Measurements from ENCODE around the gene TJP1.
A peak's percentile ranks its signal among the peaks of the same experiment; 100 is the strongest.

TJP1 gene

DNA sequence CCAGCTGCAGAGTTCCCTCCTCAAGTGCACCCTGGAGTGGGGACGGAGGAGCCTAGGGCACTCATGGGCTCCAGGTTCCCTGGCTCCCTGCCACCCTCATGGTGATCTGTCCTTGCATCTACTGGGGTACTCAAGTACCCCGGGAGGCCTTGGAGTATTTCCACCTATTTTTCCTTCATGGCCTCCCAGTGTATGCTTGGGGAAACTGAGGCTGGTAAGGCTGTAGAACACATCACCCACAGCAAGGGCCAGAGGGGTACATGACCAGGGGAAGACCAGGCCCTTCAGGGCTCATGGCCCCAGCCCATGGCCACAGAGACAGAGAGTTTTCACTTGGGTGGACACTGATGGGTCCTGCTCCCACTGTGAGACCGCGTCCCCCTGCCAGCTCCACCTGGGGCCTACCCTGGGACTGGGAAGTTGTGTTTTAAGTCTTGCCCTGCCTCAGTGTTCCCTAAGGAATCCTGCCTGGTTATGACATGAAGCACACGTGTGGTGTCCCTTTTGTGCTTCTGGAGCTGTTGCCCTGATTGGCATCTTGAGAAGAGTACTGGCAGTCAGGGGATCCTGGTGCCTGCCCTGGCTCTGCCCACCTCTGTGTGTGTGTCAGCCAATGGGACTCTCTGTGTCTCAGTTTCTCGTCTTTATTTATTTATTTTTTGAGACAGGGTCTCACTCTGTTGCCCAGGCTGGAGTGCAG, 132.8 kb downstream of the TJP1 start:
- DNase-seq, result no peak
- no peaks in the 10 kb centered on the region for H3K36me3 ChIP-seq (ENCODE audit: control insufficient read depth in 1 of 2, insufficient read depth in 2 of 2, low read length in 2 of 2)
- H2BK120ac ChIP-seq (ENCODE audit: insufficient read depth, low read length, poor library complexity), result no peak overlapping the region

DNA sequence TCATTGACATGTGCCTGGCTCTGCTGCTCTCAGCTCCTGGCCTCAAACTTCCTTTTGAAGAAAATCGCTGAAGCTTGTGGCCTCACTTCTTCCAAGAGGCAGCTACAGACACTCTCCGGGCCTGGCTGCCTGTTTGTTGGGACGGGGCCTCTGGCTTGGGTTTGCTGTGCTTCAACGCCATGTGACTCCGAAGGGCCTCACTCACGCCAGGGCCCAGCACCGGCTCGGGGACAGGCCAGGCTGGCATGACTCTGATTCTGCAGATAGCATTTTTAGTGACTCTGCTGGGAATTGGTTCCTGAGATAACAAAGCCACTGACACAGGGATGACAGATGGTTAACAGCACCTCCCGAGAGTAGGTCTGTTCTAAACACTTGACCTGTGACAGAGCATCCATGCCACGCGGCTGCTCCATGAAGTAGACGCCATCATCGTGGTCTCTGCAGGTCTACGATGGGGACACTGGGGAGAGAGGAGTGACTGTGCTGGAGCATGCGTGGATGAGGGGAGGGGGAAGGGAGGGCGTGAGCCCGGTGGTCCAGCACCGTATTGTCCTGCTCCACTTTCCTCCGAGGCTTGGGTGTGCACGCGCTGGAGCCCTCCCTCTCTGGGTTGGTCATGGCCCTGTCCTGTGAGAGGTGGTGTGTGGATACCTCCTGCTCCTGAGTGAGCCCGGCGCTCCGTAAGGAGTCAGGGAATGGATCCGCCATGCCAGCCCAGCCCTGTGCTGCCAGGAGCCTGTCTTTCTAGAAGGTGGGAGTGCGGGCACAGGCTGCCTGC, 133.6 kb downstream of the TJP1 start:
- H3K27me3 ChIP-seq (ENCODE audit: insufficient read depth, low read length), result no peaks in the 10 kb centered on the region
- no peak overlapping the region for H2BK12ac ChIP-seq (ENCODE audit: low read length)
- H3K79me1 ChIP-seq (ENCODE audit: low read length), result no peaks in the 10 kb centered on the region
- H2BK120ac ChIP-seq (ENCODE audit: insufficient read depth, low read length, poor library complexity), result no peak overlapping the region
- no peaks in the 10 kb centered on the region for H3K4me1 ChIP-seq (ENCODE audit: control insufficient read depth in 1 of 2, insufficient read depth in 2 of 2, low read length in 2 of 2)
- no peak overlapping the region for H3K18ac ChIP-seq (ENCODE audit: low read length)
- H2BK5ac ChIP-seq (ENCODE audit: low read depth, low read length, poor library complexity), result no peak overlapping the region
- H2AFZ ChIP-seq (ENCODE audit: insufficient read depth, low read length, poor library complexity), result no peak overlapping the region
- H3K14ac ChIP-seq (ENCODE audit: low read length), result no peak overlapping the region
- H4K8ac ChIP-seq (ENCODE audit: low read depth, low read length), result no peak overlapping the region
- no peak overlapping the region for H4K12ac ChIP-seq (ENCODE audit: low read depth, low read length)
- DNase-seq, result no peak
- no peaks in the 10 kb centered on the region for H3K9me3 ChIP-seq (ENCODE audit: insufficient read depth, low read depth, low read length)
- no peaks in the 10 kb centered on the region for H3K79me2 ChIP-seq (ENCODE audit: control insufficient read depth, insufficient read depth, low read length, poor library complexity)
- no peak overlapping the region for H3K4ac ChIP-seq (ENCODE audit: low read depth, low read length)
- H3K9ac ChIP-seq (ENCODE audit: low read length), result no peak overlapping the region
- no peak overlapping the region for H3K4me2 ChIP-seq (ENCODE audit: low read length)
- H3K36me3 ChIP-seq (ENCODE audit: control insufficient read depth in 1 of 2, insufficient read depth in 2 of 2, low read length in 2 of 2), result no peaks in the 10 kb centered on the region
- WGBS (ENCODE audit: extremely low coverage, insufficient coverage, insufficient read length), result no CpG with 5 or more reads among the region's 26 CpGs
- H4K91ac ChIP-seq (ENCODE audit: low read depth, low read length), result no peak overlapping the region
- no peak overlapping the region for H3K4me3 ChIP-seq (ENCODE audit: low read depth, low read length)
- H3K23ac ChIP-seq (ENCODE audit: low read length), result no peak overlapping the region
- no peak overlapping the region for H2AK5ac ChIP-seq (ENCODE audit: low read length)
- H3K27ac ChIP-seq (ENCODE audit: low read depth, low read length), result no peak overlapping the region

More for the DNA sequence above, 132.8 kb downstream of the TJP1 start:
- Histone ChIP-seq H4K8ac (ENCODE audit: low read depth, low read length) (no peak overlapping the region), H3K9ac (ENCODE audit: low read length) (no peak overlapping the region), H3K14ac (ENCODE audit: low read length) (no peak overlapping the region), H3K18ac (ENCODE audit: low read length) (no peak overlapping the region), H3K9me3 (ENCODE audit: insufficient read depth, low read depth, low read length) (no peaks in the 10 kb centered on the region), H3K79me1 (ENCODE audit: low read length) (no peaks in the 10 kb centered on the region), H2AK5ac (ENCODE audit: low read length) (no peak overlapping the region), H3K4me2 (ENCODE audit: low read length) (no peak overlapping the region), H3K27me3 (ENCODE audit: insufficient read depth, low read length) (no peaks in the 10 kb centered on the region), H2BK12ac (ENCODE audit: low read length) (no peak overlapping the region), H3K4ac (ENCODE audit: low read depth, low read length) (no peak overlapping the region), H4K12ac (ENCODE audit: low read depth, low read length) (no peak overlapping the region), H3K27ac (ENCODE audit: low read depth, low read length) (no peak overlapping the region), H3K79me2 (ENCODE audit: control insufficient read depth, insufficient read depth, low read length, poor library complexity) (no peaks in the 10 kb centered on the region), H2BK5ac (ENCODE audit: low read depth, low read length, poor library complexity) (no peak overlapping the region), H2AFZ (ENCODE audit: insufficient read depth, low read length, poor library complexity) (no peak overlapping the region), H3K4me3 (ENCODE audit: low read depth, low read length) (no peak overlapping the region), H3K4me1 (ENCODE audit: control insufficient read depth in 1 of 2, insufficient read depth in 2 of 2, low read length in 2 of 2) (no peaks in the 10 kb centered on the region), H3K23ac (ENCODE audit: low read length) (no peak overlapping the region), H4K91ac (ENCODE audit: low read depth, low read length) (no peak overlapping the region)
- WGBS (ENCODE audit: extremely low coverage, insufficient coverage, insufficient read length), result no CpG with 5 or more reads among the region's 6 CpGs

- Histone ChIP-seq H3K9ac (ENCODE audit: low read length) (no peak overlapping the region), H3K79me2 (ENCODE audit: control insufficient read depth, insufficient read depth, low read length, poor library complexity) (no peaks in the 10 kb centered on the region), H2BK12ac (ENCODE audit: low read length) (no peak overlapping the region), H3K14ac (ENCODE audit: low read length) (no peak overlapping the region), H2BK5ac (ENCODE audit: low read depth, low read length, poor library complexity) (no peak overlapping the region), H3K4ac (ENCODE audit: low read depth, low read length) (no peak overlapping the region), H2AK5ac (ENCODE audit: low read length) (no peak overlapping the region), H3K4me1 (ENCODE audit: control insufficient read depth in 1 of 2, insufficient read depth in 2 of 2, low read length in 2 of 2) (no peaks in the 10 kb centered on the region), H4K12ac (ENCODE audit: low read depth, low read length) (no peak overlapping the region), H3K18ac (ENCODE audit: low read length) (no peak overlapping the region), H3K27ac (ENCODE audit: low read depth, low read length) (no peak overlapping the region), H3K27me3 (ENCODE audit: insufficient read depth, low read length) (no peaks in the 10 kb centered on the region), H3K4me2 (ENCODE audit: low read length) (no peak overlapping the region), H3K4me3 (ENCODE audit: low read depth, low read length) (no peak overlapping the region), H3K9me3 (ENCODE audit: insufficient read depth, low read depth, low read length) (no peaks in the 10 kb centered on the region), H4K91ac (ENCODE audit: low read depth, low read length) (no peak overlapping the region), H2BK120ac (ENCODE audit: insufficient read depth, low read length, poor library complexity) (no peak overlapping the region), H2AFZ (ENCODE audit: insufficient read depth, low read length, poor library complexity) (no peak overlapping the region), H3K79me1 (ENCODE audit: low read length) (no peaks in the 10 kb centered on the region), H3K36me3 (ENCODE audit: control insufficient read depth in 1 of 2, insufficient read depth in 2 of 2, low read length in 2 of 2) (no peaks in the 10 kb centered on the region), H4K8ac (ENCODE audit: low read depth, low read length) (no peak overlapping the region), H3K23ac (ENCODE audit: low read length) (no peak overlapping the region)
- WGBS (ENCODE audit: extremely low coverage, insufficient coverage, insufficient read length), result no CpG with 5 or more reads among the region's 24 CpGs
- DNase-seq, result no peak
Observed at GRCh38 chr15:29687939-29688505, 134.2 kb downstream of the TJP1 start.

DNA sequence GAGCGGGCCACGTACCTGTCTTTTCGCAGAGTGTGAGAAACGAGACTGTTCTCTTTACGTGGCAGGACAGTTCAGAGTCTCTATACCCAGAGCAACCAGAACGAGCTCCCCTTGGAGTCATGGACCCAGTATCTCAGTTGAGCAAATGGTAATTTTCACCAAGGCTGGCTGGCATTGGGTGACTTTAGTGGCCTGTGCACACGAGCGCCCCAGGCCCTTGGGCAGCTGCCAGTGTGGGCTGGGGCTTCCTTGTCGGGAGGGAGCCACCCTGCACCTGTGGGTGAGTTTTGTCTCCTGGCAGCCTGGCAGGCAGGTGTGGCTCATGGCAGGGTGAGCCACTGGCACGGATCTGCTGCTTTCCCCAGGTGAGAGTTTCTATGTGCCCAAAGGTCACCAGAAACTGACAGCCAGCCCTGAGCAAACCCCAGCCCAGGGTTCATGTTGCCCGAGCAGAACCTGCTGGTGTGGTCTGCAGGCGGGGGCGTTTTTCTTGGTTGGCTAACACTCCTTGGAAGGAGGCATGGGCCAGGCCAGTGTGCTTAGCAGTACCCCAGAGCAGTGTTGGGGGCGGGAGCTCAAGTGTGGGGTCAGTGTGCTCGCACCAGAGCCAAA, 135.0 kb downstream of the TJP1 start:
- no peaks in the 10 kb centered on the region for H3K27me3 ChIP-seq (ENCODE audit: insufficient read depth, low read length)
- no peak overlapping the region for H4K8ac ChIP-seq (ENCODE audit: low read depth, low read length)
- peak overlapping the region; percentile 21 for H3K4me3 ChIP-seq (ENCODE audit: low read depth, low read length)
- no peaks in the 10 kb centered on the region for H3K79me2 ChIP-seq (ENCODE audit: control insufficient read depth, insufficient read depth, low read length, poor library complexity)
- H2BK120ac ChIP-seq (ENCODE audit: insufficient read depth, low read length, poor library complexity), result no peak overlapping the region
- no peak overlapping the region for H4K91ac ChIP-seq (ENCODE audit: low read depth, low read length)
- no peaks in the 10 kb centered on the region for H3K9me3 ChIP-seq (ENCODE audit: insufficient read depth, low read depth, low read length)
- H2BK5ac ChIP-seq (ENCODE audit: low read depth, low read length, poor library complexity), result no peak overlapping the region
- H3K18ac ChIP-seq (ENCODE audit: low read length), result no peak overlapping the region
- no peak overlapping the region for H2AFZ ChIP-seq (ENCODE audit: insufficient read depth, low read length, poor library complexity)
- DNase-seq, result no peak
- no peak overlapping the region for H4K12ac ChIP-seq (ENCODE audit: low read depth, low read length)
- no peaks in the 10 kb centered on the region for H3K36me3 ChIP-seq (ENCODE audit: control insufficient read depth in 1 of 2, insufficient read depth in 2 of 2, low read length in 2 of 2)
- H3K27ac ChIP-seq (ENCODE audit: low read depth, low read length), result no peak overlapping the region
- H3K9ac ChIP-seq (ENCODE audit: low read length), result no peak overlapping the region
- no peak overlapping the region for H3K23ac ChIP-seq (ENCODE audit: low read length)
- H2AK5ac ChIP-seq (ENCODE audit: low read length), result no peak overlapping the region
- no peaks in the 10 kb centered on the region for H3K4me1 ChIP-seq (ENCODE audit: control insufficient read depth in 1 of 2, insufficient read depth in 2 of 2, low read length in 2 of 2)
- no CpG with 5 or more reads among the region's 15 CpGs for WGBS (ENCODE audit: extremely low coverage, insufficient coverage, insufficient read length)
- H2BK12ac ChIP-seq (ENCODE audit: low read length), result no peak overlapping the region
- H3K4ac ChIP-seq (ENCODE audit: low read depth, low read length), result no peak overlapping the region
- H3K79me1 ChIP-seq (ENCODE audit: low read length), result no peaks in the 10 kb centered on the region
- H3K14ac ChIP-seq (ENCODE audit: low read length), result no peak overlapping the region
- no peak overlapping the region for H3K4me2 ChIP-seq (ENCODE audit: low read length)

All from trophoblast cell (in vitro differentiated cells and primary cell).